GM12878 (cell line): Measurements from ENCODE around the gene HYAL1. TPM values are rescaled to one million over a fixed set of nuclear protein-coding genes. Genes with fewer than 3 reads are reported as not detected.

ENCODE experiments used
- ATF2 ChIP-seq: IDR thresholded peaks from 2 replicates; pipeline ENCODE4 v1.6.1; 2012; ENCODE audit warnings: low read length, inconsistent platforms
- BACH1 ChIP-seq: fragments of 450-650 bp; IDR thresholded peaks from 2 replicates; pipeline ENCODE4 v1.6.1; 2017; ENCODE audit warnings: mild to moderate bottlenecking, borderline replicate concordance
- BHLHE40 ChIP-seq, 2 experiments: fragments of 450-650 bp in 1 of 2; IDR thresholded peaks; 2 replicates each; pipeline ENCODE4 v1.6.1; 2011 to 2017; ENCODE audit warnings: low read depth in 2 of 2, borderline replicate concordance in 1 of 2, improper control_type of control experiment in 1 of 2, low read length in 1 of 2, mild to moderate bottlenecking in 1 of 2
- E2F8 ChIP-seq: fragments of 450-650 bp; IDR thresholded peaks from 2 replicates; pipeline ENCODE4 v1.6.1; 2018; ENCODE audit warnings: mild to moderate bottlenecking, low read depth, moderate library complexity; ENCODE audit not compliant: partially characterized antibody
- ELK1 ChIP-seq: IDR thresholded peaks from 2 replicates; pipeline ENCODE4 v1.6.1; 2012; ENCODE audit warnings: low read depth, low read length, improper control_type of control experiment
- FOS ChIP-seq: IDR thresholded peaks from 3 replicates; pipeline ENCODE4 v1.6.1; 2011; ENCODE audit warnings: borderline replicate concordance; ENCODE audit not compliant: insufficient read length; ENCODE audit errors: extremely low read depth
- FOXM1 ChIP-seq: IDR thresholded peaks from 2 replicates; pipeline ENCODE4 v1.6.1; 2012; ENCODE audit warnings: low read depth, mild to moderate bottlenecking, inconsistent platforms, low read length, moderate library complexity
- GATAD2B ChIP-seq: fragments of 450-650 bp; conservative IDR thresholded peaks from 2 replicates; pipeline ENCODE4 v1.6.1; 2017; ENCODE audit warnings: low read depth, mild to moderate bottlenecking, moderate library complexity
- HCFC1 ChIP-seq: fragments of 150-350 bp; IDR thresholded peaks from 2 replicates; pipeline ENCODE4 v1.6.1; 2014; ENCODE audit warnings: low read length
- IRF4 ChIP-seq: IDR thresholded peaks from 2 replicates; pipeline ENCODE4 v1.6.1; 2011; ENCODE audit warnings: low read depth, low read length
- JUNB ChIP-seq: IDR thresholded peaks from 2 replicates; pipeline ENCODE4 v1.6.1; 2016; ENCODE audit warnings: antibody characterized with exemption, mild to moderate bottlenecking
- JUND ChIP-seq: IDR thresholded peaks from 2 replicates; pipeline ENCODE4 v1.6.1; 2012; ENCODE audit warnings: low read depth, mild to moderate bottlenecking, low read length, improper control_type of control experiment, moderate library complexity
- KLF5 ChIP-seq: fragments of 450-650 bp; IDR thresholded peaks from 2 replicates; pipeline ENCODE4 v1.6.1; 2014; ENCODE audit warnings: mild to moderate bottlenecking; ENCODE audit not compliant: partially characterized antibody
- MEF2A ChIP-seq: IDR thresholded peaks from 2 replicates; pipeline ENCODE4 v1.6.1; 2011; ENCODE audit warnings: low read depth, mild to moderate bottlenecking, low read length, moderate library complexity; ENCODE audit not compliant: insufficient read depth
- NKRF ChIP-seq: fragments of 450-650 bp; conservative IDR thresholded peaks from 2 replicates; pipeline ENCODE4 v1.6.1; 2017; ENCODE audit warnings: mild to moderate bottlenecking, moderate library complexity
- PAX8 ChIP-seq: fragments of 450-650 bp; IDR thresholded peaks from 2 replicates; pipeline ENCODE4 v1.6.1; 2017; ENCODE audit warnings: mild to moderate bottlenecking, moderate library complexity
- SMAD1 ChIP-seq: fragments of 450-650 bp; IDR thresholded peaks from 2 replicates; pipeline ENCODE4 v1.6.1; 2018; ENCODE audit warnings: mild to moderate bottlenecking, low read depth; ENCODE audit not compliant: partially characterized antibody
- SRF ChIP-seq, 2 experiments: IDR thresholded peaks; 2 replicates each; pipeline ENCODE4 v1.6.1; 2011; ENCODE audit warnings: low read depth in 2 of 2, low read length in 2 of 2, mild to moderate bottlenecking in 1 of 2, moderate library complexity in 1 of 2
- TBL1XR1 ChIP-seq: IDR thresholded peaks from 2 replicates; pipeline ENCODE4 v1.6.1; 2012; ENCODE audit warnings: low read depth, low read length, improper control_type of control experiment
- USF1 ChIP-seq: IDR thresholded peaks from 2 replicates; pipeline ENCODE4 v1.6.1; 2011; ENCODE audit warnings: borderline replicate concordance, low read depth, mild to moderate bottlenecking, moderate library complexity, mixed read lengths, low read length; ENCODE audit not compliant: insufficient read depth; ENCODE audit errors: extremely low read length
- polyA plus RNA-seq, 11 experiments: library from polyadenylated mRNA; depleted of rRNA in 4 of 11; unstranded in 6 of 11; stranded (reverse) in 5 of 11; fragments of >200 nt; fragmentation: Nextera tagmentation in 4 of 11; fragmentation: Illumina TruSeq in 1 of 11; extraction: Ambion mirVana in 4 of 11; extraction: Trizol in 1 of 11; gene quantifications; 1 replicate in 1 of 11; 2 replicates in 10 of 11; pipeline versions ENCODE4 v1.2.1 to v1.2.3, GENCODE V29; 2011 to 2016; ENCODE audit warnings: inconsistent platforms in 2 of 11, missing spikeins in 2 of 11, low read depth in 1 of 11
- total RNA-seq, 4 experiments: library from RNA; depleted of rRNA in 3 of 4; stranded (reverse); fragments of >200 nt in 3 of 4; fragmentation: Illumina TruSeq in 1 of 4; extraction: Trizol in 1 of 4; gene quantifications; 2 replicates each; pipeline versions ENCODE4 v1.2.1 to v1.2.3, GENCODE V29; 2013 to 2021

The HYAL1 gene
- total and polyA plus RNA-seq, 10 of the 15 experiments (the other 5 are each of a cell fraction or from before 2014, with no cell fraction given), result 0.04 to 0.55 (median 0.18) TPM; not detected in 2

- TF ChIP-seq JUND, result no peak
- TF ChIP-seq MEF2A, result no peak
- TF ChIP-seq GATAD2B, result peak; percentile 51; the same call in 1 of the 2 replicates
- peak; percentile 59 for TF ChIP-seq HCFC1
- TF ChIP-seq SRF (IDR thresholded peaks at IDR 0.05; ENCODE audit: low read depth in 2 of 2, low read length in 2 of 2), result no peak; a peak in 1 of 4 replicates
- TF ChIP-seq FOS, result no peak
- no peak for TF ChIP-seq JUNB
- TF ChIP-seq BACH1, result peak; percentile 31; the same call in 1 of the 2 replicates
- TF ChIP-seq USF1, result no peak
- no peak for TF ChIP-seq KLF5
- peak; percentile 95 for TF ChIP-seq NKRF
- no peak for TF ChIP-seq SMAD1
- no peak for TF ChIP-seq TBL1XR1
- TF ChIP-seq ATF2, result no peak
- TF ChIP-seq FOXM1, result no peak
- peak; percentile 49 to 84; a peak in 3 of 4 replicates for TF ChIP-seq BHLHE40 (IDR thresholded peaks at IDR 0.05; ENCODE audit: borderline replicate concordance in 1 of 2, low read depth in 2 of 2, low read length in 1 of 2)
- no peak for TF ChIP-seq E2F8
- TF ChIP-seq IRF4, result 0 out of 2 replicates have a peak, but pooled peaks have one; percentile 37
- peak; percentile 70 for TF ChIP-seq ELK1
- TF ChIP-seq PAX8, result no peak
These were observed 24.7 kb upstream of the HYAL1 start, which contains the start of gene TUSC2 (continued) for GRCh38 chr3:50327943-50328691.
